ENCODE results near the gene EPB41L5.

Gene EPB41L5

DNA sequence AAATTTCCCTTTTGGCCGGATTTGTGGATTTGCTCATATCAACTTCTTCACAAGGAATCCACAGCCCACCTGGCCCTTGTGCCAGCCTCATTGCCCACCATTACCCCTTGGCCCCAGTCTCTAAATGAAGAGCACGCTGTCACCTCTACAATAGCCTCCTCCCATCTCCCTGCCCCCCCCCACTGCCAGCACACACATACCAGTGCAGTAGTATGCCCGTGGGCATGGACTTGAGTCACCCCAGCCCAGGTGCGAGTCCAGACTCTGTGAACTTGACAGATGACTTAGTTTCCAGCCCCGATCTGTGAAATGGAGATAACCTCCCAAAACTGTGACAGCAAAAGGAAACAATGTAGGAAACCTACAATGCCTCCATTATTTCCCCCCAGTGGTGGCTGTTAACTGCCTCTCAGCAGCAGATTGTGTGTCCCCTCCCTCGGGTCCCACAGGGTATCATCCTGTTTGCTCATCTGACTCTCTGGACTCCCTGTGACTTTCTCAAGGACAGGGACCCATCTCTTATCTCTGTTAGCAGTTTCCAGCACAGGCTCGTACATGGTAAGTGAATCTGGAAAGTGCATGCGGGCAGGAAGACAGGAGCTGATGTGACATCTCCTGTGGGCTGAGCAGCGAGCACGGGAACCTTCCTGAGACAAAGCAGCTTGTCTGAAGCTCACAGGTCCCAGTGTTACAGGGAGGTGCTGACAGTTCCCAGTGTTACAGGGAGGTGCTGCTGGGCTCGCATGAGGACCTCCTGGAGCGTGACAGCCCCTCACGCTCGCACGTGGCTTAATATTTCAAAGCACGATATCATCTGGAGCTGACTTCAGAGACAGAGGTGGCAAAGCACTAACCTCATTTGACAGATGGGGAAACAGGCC lies 214.5 kb downstream of the EPB41L5 start:
- no peak for DNase-seq (ENCODE audit: low read depth in 2 of 2)
- H3K4me3 ChIP-seq (replicated peaks in 1 of 2; ENCODE audit: low read depth in 2 of 2, low read length in 2 of 2), result no peak overlapping the region
- TF ChIP-seq, protein P1, sequence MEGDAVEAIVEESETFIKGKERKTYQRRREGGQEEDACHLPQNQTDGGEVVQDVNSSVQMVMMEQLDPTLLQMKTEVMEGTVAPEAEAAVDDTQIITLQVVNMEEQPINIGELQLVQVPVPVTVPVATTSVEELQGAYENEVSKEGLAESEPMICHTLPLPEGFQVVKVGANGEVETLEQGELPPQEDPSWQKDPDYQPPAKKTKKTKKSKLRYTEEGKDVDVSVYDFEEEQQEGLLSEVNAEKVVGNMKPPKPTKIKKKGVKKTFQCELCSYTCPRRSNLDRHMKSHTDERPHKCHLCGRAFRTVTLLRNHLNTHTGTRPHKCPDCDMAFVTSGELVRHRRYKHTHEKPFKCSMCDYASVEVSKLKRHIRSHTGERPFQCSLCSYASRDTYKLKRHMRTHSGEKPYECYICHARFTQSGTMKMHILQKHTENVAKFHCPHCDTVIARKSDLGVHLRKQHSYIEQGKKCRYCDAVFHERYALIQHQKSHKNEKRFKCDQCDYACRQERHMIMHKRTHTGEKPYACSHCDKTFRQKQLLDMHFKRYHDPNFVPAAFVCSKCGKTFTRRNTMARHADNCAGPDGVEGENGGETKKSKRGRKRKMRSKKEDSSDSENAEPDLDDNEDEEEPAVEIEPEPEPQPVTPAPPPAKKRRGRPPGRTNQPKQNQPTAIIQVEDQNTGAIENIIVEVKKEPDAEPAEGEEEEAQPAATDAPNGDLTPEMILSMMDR (IDR thresholded peaks at IDR 0.05; ENCODE audit: low read depth, low read length), result no peak

- DNase-seq (ENCODE audit: low read depth in 2 of 2), result peak in 1 of 2 donors; percentile 26
- TF ChIP-seq, protein P1 (IDR thresholded peaks at IDR 0.05; ENCODE audit: low read depth, low read length), result no peak
- H3K4me3 ChIP-seq (replicated peaks in 1 of 2; ENCODE audit: low read depth in 2 of 2, low read length in 2 of 2), result no peak overlapping the region
Measured at GRCh38 chr2:120228503-120228902, 215.6 kb downstream of the EPB41L5 start.

Measured in cardiac fibroblast (primary cell).